GM12865 (cell line): ENCODE data around the gene AK2.
A peak's percentile ranks its signal among the peaks of the same experiment; 100 is the strongest.

Source experiments
- DNase-seq: peaks from one replicate; pipeline ENCODE4 v3.0.0; 2010; ENCODE audit warnings: low read depth
- H3K4me3 ChIP-seq: 2 replicates; pipeline ENCODE4 v1.5.1; 2011; ENCODE audit warnings: mild to moderate bottlenecking, low read depth, low read length, control low read depth
- TF ChIP-seq, protein P1 (sequence below): IDR thresholded peaks from 2 replicates; pipeline ENCODE4 v1.5.1; 2011; ENCODE audit warnings: low read length, control low read depth, low read depth, inconsistent platforms; ENCODE audit not compliant: insufficient read depth; ENCODE audit errors: missing control alignments

Gene AK2

DNA sequence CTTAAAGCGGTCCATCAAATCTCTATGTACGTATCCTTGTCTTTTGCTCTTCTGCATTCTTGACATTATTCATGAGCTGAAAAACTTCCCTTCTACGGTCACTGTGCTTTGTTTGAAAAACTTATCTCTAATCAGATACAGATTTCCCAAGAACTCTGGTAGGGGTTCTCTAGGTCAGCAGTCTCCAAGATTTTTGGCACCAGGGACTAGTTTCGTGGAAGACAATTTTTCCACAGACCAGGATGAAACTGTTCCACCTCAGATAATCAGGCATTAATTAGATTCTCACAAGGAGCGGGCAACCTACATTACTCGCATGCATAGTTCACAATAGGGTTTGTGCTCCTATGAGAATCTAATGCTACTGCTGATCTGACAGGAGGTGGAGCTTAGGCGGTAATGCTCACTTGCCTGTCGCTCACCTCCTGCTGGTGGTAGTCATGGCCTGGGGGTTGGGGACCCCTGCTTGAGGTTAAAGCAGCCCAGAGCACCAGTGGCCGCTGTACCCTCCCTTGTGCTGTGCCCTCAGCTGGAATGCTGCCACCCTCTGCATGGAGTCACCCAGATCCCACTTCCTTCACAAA is 30.8 kb downstream of the AK2 start:
- TF ChIP-seq, protein P1, sequence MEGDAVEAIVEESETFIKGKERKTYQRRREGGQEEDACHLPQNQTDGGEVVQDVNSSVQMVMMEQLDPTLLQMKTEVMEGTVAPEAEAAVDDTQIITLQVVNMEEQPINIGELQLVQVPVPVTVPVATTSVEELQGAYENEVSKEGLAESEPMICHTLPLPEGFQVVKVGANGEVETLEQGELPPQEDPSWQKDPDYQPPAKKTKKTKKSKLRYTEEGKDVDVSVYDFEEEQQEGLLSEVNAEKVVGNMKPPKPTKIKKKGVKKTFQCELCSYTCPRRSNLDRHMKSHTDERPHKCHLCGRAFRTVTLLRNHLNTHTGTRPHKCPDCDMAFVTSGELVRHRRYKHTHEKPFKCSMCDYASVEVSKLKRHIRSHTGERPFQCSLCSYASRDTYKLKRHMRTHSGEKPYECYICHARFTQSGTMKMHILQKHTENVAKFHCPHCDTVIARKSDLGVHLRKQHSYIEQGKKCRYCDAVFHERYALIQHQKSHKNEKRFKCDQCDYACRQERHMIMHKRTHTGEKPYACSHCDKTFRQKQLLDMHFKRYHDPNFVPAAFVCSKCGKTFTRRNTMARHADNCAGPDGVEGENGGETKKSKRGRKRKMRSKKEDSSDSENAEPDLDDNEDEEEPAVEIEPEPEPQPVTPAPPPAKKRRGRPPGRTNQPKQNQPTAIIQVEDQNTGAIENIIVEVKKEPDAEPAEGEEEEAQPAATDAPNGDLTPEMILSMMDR = no peak
- DNase-seq = no peak
- no peak overlapping the region for H3K4me3 ChIP-seq

DNA sequence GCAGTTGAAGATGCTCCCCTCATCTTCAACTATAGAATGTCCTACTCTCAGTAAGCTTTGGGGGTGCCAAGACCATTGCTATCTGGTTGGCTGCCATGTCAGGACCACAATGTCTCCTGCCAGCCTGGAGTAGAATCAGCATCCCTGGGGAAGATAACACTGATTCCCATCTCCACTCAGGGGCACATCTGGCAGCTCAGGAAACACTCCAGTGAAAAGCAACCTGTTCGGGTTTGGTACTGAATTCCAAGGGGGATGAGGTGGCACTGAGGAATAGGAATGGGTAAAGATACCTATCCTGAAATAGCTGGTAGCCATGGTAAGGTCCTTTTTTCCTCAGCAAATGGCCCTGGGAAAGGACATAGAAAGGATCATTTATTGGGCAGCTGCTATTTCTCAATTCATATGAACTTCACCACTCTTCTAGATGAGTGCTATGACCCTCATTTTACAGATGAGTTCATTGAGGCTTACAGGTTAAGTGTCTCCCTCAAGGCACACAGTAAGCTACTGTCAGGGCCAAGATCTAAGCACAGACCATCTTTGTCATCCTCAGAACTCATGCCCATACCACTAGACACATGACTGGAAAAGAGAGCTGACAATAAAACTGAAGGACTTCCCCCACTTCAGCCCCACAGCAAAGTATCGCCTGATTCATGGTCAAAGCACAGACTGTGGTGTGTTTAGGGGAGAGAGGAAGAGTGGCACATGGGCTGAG is 31.4 kb downstream of the AK2 start:
- DNase-seq = no peak
- no peak overlapping the region for H3K4me3 ChIP-seq
- TF ChIP-seq, protein P1 = no peak

DNA sequence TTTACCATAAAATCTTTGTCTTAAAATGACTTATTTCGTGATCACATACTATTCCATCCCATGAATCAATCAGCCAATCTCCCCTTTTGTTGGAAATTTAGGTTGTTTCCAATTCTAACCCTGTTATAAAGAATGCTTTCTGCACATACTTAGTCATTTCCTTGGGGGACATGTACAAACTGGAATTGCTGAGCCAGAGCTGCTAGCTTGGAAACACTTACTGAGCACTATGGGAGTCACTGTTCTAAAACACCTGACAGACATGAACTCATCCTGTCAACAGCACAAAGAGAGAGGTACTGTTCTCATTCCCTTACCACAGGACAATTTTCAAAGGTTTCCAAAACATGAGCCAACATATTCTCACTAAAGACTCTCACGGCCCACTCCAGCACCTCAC is 32.1 kb downstream of the AK2 start:
- TF ChIP-seq, protein P1 = no peak
- DNase-seq = no peak
- H3K4me3 ChIP-seq = no peak overlapping the region

DNA sequence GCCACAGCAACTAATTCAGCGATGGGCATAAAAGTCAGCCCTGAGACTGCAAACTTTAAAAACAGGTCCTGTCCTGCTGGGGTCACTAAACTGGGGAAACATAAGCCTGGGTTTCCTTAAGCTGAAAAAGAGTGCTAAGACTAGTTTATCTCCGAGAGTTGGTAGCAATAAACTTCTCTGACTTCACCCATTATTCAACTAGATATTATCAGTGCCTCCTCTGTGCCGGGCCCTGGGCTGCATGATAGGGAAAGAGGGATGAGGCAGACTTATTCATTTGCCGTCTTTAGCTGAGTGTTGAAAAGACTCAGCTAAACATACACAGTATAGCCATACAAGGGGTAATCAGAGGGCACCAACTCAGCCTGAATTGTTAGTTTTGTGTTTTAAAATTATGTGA is 33.0 kb downstream of the AK2 start:
- TF ChIP-seq, protein P1 = no peak
- DNase-seq = no peak
- no peak overlapping the region for H3K4me3 ChIP-seq

DNA sequence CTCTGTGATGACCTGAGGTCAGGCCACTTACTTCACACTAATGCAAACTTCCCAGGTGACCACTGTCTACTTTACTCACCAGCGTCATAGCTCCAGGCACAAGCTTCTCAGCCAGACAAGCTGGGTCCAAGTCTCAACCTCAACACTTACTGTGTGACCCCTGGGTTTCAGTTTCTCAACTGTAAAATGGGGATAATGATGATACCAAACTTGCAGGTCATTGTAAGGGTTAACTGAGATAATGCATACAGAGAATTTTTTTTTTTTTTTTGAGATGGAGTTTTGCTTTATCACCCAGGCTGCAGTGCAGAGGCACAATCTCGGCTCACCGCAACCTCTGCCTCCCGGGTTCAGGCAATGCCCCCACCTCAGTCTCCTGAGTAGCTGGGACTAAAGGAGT is 34.7 kb downstream of the AK2 start:
- H3K4me3 ChIP-seq = no peak overlapping the region
- no peak for DNase-seq
- TF ChIP-seq, protein P1 = no peak

DNA sequence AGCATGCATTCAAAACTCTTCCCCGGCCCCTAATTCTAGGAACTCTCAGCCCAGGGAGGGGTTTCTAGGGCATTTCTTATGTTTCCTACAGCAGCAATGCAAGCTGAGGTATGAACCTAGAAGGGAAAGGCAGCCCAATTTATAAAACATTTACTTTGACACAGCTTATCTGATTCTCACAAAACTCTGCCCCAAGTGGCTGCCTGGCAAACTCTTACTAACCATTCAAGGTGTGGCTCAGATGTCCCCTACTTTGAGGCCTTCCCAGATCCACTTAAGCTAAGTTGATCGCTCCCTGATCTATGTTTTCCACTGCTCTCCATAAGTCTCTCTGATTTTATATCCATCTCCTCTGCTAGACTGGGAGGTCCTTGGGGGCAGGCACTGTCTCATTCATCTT is 35.4 kb downstream of the AK2 start:
- TF ChIP-seq, protein P1 = peak; percentile 30
- DNase-seq = no peak
- no peak overlapping the region for H3K4me3 ChIP-seq
